Thoracic aorta (tissue), 2 donors: ENCODE data around the gene RNASE7. TPM values are rescaled to one million over a fixed set of nuclear protein-coding genes. Genes with fewer than 3 reads are reported as not detected.

Experiments used
- ATAC-seq: fragments of 150-250 bp; one replicate; pipeline ENCODE4 v1.8.0; 2017; ENCODE audit warnings: low read depth; ENCODE audit not compliant: insufficient number of reproducible peaks, low FRiP score
- DNase-seq: peaks from one replicate; pipeline ENCODE4 v3.0.0-alpha.2; 2020; ENCODE audit warnings: low spot score
- H3K27ac ChIP-seq, 2 donors: fragments of 200-600 bp; sonication (generic); 1 replicate in 1 of 2; 2 replicates in 1 of 2; pipeline ENCODE4 v1.5.1; 2016; ENCODE audit warnings: mild to moderate bottlenecking in 2 of 2, moderate library complexity in 2 of 2
- H3K27me3 ChIP-seq: fragments of 200-600 bp; sonication (generic); replicated peaks from 2 replicates; pipeline ENCODE4 v1.6.0; 2016; ENCODE audit warnings: mild to moderate bottlenecking; ENCODE audit not compliant: insufficient read depth
- H3K36me3 ChIP-seq: fragments of 200-600 bp; sonication (generic); one replicate; pipeline ENCODE4 v1.5.1; 2016
- H3K4me1 ChIP-seq, 2 donors: fragments of 200-600 bp; sonication (generic); 1 replicate in 1 of 2; 2 replicates in 1 of 2; pipeline versions ENCODE4 v1.5.1 to v1.6.0; 2016; ENCODE audit warnings: low read depth in 2 of 2, mild to moderate bottlenecking in 1 of 2; ENCODE audit not compliant: control insufficient read depth in 1 of 2
- H3K4me3 ChIP-seq: fragments of 200-600 bp; sonication (generic); 2 replicates; pipeline ENCODE4 v1.5.1; 2016; ENCODE audit warnings: mild to moderate bottlenecking
- H3K9me3 ChIP-seq: fragments of 200-600 bp; sonication (generic); 2 replicates; pipeline ENCODE4 v1.5.1; 2016
- total RNA-seq, 2 donors: library from RNA; depleted of rRNA; stranded (reverse); fragments of >200 nt; gene quantifications; one replicate each; pipeline versions ENCODE4 v1.1.0 to v1.2.3, GENCODE V29; 2016
- TF ChIP-seq, protein P1 (sequence below): fragments of 200-600 bp; sonication (generic); IDR thresholded peaks from one replicate; pipeline ENCODE4 v1.5.1; 2019; ENCODE audit warnings: antibody characterized with exemption

RNASE7 gene
- total RNA-seq, 2 donors from 2014 or later, result 0.27 TPM; not detected in 1

DNA sequence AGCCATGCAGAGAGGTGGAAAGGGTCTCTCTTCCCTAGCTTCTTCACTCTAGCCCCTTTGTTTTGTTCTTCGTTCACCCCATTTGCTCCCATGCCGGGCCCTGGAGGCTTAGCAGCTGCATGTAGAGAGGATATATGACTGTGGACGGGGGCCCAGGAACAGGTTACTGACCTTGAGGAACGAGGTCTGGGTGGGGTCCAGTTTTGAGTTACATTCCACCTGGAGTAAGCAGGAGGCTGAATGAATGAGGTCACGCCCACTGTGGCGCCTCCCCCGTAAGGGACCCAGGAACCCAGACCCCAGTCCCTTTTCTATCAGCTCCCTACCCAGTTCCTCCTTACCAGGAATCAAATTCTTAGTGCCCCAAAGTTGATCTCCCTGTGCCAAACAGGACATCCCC lies 23.9 kb upstream of the RNASE7 start:
- Histone ChIP-seq H3K4me3 (no peak overlapping the region), H3K27me3 (no peaks in the 10 kb centered on the region), H3K4me1 (peaks cover 0 to 11% of the 10 kb centered on the region in 2 donors), H3K27ac (no peak overlapping the region), H3K36me3 (peaks cover 39% of the 10 kb centered on the region), H3K9me3 (no peaks in the 10 kb centered on the region)
- DNase-seq (no peak), ATAC-seq (no peak)
- TF ChIP-seq, protein P1, sequence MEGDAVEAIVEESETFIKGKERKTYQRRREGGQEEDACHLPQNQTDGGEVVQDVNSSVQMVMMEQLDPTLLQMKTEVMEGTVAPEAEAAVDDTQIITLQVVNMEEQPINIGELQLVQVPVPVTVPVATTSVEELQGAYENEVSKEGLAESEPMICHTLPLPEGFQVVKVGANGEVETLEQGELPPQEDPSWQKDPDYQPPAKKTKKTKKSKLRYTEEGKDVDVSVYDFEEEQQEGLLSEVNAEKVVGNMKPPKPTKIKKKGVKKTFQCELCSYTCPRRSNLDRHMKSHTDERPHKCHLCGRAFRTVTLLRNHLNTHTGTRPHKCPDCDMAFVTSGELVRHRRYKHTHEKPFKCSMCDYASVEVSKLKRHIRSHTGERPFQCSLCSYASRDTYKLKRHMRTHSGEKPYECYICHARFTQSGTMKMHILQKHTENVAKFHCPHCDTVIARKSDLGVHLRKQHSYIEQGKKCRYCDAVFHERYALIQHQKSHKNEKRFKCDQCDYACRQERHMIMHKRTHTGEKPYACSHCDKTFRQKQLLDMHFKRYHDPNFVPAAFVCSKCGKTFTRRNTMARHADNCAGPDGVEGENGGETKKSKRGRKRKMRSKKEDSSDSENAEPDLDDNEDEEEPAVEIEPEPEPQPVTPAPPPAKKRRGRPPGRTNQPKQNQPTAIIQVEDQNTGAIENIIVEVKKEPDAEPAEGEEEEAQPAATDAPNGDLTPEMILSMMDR, result no peak

DNA sequence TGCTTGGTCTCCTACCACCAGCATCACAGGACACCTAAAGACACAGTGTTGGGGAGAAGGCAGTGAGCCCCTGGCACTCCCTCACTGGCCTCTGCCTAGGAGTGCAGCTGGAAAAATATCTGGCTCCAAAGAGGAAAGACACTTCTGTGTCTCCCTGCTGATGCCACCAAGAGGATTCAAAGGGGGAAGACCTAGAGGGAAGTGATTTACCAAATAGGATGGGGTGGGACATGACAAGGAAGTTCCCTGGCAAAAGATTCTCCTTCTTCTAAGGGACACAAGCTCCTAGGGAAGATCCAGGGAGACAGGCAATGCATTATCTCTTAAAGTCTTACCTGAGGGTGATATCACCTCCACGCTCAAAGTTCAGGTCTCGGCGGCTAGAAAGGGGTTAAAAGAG lies 23.4 kb upstream of the RNASE7 start:
- Histone ChIP-seq H3K9me3 (no peaks in the 10 kb centered on the region), H3K4me1 (peaks cover 0 to 16% of the 10 kb centered on the region in 2 donors), H3K36me3 (peaks cover 39% of the 10 kb centered on the region), H3K4me3 (no peak overlapping the region), H3K27ac (no peak overlapping the region), H3K27me3 (no peaks in the 10 kb centered on the region)
- no peak for DNase-seq
- ATAC-seq, result no peak
- TF ChIP-seq, protein P1, result no peak

DNA sequence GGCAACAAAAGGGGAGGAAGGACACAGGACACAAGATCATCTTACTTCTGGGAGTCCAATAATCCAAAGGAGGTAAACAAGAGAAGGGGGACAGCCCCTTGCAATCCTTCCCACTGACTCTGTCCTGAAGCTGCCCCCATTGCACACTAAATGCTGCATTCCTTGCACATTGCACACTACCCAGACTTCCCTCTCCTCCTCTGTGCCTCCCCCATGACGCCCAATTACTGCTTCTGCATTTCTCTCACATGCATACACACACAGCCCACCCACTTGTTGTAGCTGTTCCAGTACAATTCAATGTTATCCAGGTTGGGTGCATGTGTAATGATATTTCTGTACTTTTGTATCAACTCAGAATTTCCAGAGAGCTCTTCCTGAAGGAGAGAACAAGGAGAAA lies 22.8 kb upstream of the RNASE7 start:
- no peak for ATAC-seq
- no peak overlapping the region for H3K27ac ChIP-seq
- H3K9me3 ChIP-seq, result no peaks in the 10 kb centered on the region
- H3K36me3 ChIP-seq, result peaks cover 39% of the 10 kb centered on the region
- no peak for DNase-seq
- TF ChIP-seq, protein P1, result no peak
- no peaks in the 10 kb centered on the region for H3K27me3 ChIP-seq
- H3K4me3 ChIP-seq, result no peak overlapping the region
- H3K4me1 ChIP-seq, result peaks cover 0 to 22% of the 10 kb centered on the region in 2 donors

DNA sequence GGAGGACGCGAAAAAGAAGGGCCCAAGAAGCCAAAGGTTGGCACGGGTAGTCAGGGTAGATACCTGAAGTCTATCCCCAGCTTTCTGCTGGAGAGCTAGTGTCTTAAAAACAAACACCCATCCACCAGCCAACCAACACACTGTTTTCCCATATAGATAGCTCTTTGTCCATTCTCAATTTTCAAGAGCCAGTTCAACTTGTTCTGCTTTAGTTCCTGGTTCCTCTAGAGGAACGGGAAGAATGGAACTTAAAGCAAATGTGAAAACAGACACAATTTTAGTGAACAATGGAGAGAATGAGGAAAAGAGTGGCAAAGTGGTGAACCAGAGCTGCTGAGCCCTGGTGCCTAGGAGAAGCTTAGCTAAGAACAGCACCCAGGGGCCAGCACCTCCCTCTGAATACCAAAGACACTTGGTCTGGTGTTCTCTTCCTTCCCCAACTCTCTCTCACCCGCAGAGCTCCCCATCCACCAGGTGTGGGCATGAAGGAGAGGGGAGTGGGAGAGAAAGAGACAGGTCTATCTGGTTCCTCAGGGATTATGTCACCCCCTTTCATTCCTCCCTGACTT lies 21.1 kb upstream of the RNASE7 start:
- DNase-seq (no peak), ATAC-seq (no peak)
- H3K4me1 ChIP-seq, result peaks cover 3 to 28% of the 10 kb centered on the region in 2 donors
- peaks cover 39% of the 10 kb centered on the region for H3K36me3 ChIP-seq
- no peaks in the 10 kb centered on the region for H3K9me3 ChIP-seq
- H3K27me3 ChIP-seq, result no peaks in the 10 kb centered on the region
- H3K27ac ChIP-seq, result no peak overlapping the region
- TF ChIP-seq, protein P1, result no peak
- no peak overlapping the region for H3K4me3 ChIP-seq

DNA sequence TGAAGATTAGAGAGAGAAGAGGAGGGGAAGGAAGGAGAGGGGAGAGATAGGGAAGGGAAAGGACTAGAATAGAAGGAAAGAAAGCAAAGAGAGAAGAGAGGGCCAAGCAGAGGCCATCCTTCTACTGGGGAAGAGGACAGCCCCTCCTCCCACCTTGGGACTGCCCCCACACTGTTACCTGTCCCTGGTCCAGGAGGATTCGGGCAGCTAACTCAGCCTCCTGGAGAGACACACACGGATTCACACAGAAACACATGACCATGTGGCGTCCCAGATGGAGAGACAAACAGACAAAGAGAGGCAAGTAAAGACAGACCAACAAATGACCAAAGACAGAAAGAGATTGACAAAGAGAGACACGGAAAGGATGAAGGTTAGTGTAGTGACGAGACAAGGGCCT lies 19.5 kb upstream of the RNASE7 start:
- ATAC-seq (no peak), DNase-seq (no peak)
- TF ChIP-seq, protein P1, result no peak
- Histone ChIP-seq H3K27me3 (no peaks in the 10 kb centered on the region), H3K4me3 (no peak overlapping the region), H3K4me1 (peaks cover 11 to 39% of the 10 kb centered on the region in 2 donors), H3K27ac (peak overlapping the region in 1 of 2 donors; percentile 94), H3K36me3 (peaks cover 33% of the 10 kb centered on the region), H3K9me3 (no peaks in the 10 kb centered on the region)
